HG02840 (cell line): ENCODE data around the gene ST8SIA6.

Source experiments
- ATAC-seq: cut with Tn5 transposase; IDR thresholded peaks from one replicate; pipeline ENCODE4 v1.9.1; 2021; ENCODE audit warnings: mild to moderate bottlenecking, moderate library complexity, moderate number of reproducible peaks; ENCODE audit not compliant: unreplicated experiment, low FRiP score

Gene ST8SIA6

DNA sequence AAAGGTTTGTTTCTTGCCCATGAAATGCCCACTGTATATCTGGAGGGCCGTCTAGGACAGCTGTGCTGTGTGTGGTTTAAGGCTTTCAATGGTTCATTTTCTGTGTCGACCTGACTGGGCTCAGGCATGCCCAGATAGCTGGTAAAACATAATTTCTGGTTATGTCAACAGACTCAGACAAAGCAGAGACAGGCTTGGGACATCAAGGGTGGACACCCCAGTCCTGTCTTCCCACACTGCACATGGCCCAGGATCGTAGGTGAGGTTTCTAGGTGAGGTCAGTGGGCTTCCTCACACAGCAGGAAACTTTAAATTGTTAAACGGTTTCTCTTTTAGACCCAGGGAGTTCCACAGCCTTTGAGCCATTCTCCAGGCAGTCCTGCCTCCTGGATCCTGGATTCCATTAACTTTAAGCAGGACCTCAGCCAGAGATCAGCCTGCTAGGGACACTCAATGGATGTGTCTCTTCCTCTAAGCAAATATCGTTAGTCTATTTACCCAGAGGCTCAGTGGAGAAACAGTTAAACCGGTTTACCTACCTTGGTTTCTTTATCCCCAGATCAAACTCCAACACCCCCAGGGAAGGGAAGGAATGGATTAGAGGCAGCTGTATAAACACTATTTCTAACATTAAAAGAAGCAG lies 66.4 kb downstream of the ST8SIA6 start:
- ATAC-seq, result no peak

GRCh38 chr10:17386616-17387075 lies 67.7 kb downstream of the ST8SIA6 start:
- ATAC-seq, result no peak

- ATAC-seq, result no peak
Measured at GRCh38 chr10:17386021-17386420, 68.4 kb downstream of the ST8SIA6 start.

DNA sequence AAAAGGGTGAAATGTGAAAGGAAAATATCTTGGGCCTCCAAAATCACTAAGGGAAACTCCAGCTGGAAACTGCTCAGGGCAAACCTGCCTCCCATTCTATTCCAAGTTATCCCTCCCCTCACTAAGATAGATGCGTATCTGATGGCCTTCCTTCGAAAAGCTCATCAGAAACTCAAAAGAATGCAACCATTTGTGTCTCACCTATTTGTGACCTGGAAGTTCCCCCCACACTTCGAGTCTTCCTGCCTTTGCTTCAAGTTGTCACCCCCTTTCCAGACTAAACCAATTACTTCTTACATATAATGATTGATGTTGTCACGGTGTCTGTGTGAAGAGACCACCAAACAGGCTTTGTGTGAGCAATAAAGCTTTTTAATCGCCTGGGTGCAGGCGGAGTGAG lies 69.3 kb downstream of the ST8SIA6 start:
- ATAC-seq, result no peak

- no peak for ATAC-seq
Measured at GRCh38 chr10:17383801-17384555, 70.4 kb downstream of the ST8SIA6 start.

DNA sequence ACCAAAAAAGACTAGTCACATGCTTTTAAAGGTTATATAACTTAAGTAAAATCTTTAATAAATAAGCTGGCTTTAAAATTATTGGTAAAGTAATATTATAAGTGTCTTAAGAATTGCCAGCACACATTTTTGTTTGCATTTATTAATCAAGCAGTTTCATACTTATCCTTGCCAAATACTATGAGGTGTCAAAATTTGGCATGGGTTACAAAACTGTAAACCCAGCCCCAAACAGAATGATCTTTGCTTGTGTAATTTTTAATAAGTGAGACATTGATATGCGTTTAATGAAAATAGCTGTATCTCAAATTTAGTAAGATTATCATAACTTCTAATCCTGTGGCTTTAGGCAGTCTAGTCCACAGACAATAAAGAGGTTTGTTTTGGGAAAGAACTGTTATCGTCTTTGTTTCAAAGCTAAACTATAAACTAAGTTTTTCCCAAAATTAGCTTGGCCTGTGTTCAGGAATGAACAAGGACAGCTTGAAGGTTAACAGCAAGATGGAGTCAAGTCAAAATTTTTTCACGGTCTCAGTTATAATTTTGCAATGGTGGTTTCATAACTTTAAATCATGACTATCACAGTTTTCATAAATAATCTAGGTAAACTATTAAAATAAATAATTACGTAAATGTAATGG lies 72.8 kb downstream of the ST8SIA6 start:
- no peak for ATAC-seq

- ATAC-seq, result no peak
Measured at GRCh38 chr10:17380888-17381287, 73.5 kb downstream of the ST8SIA6 start.

GRCh38 chr10:17380016-17380415 lies 74.4 kb downstream of the ST8SIA6 start:
- no peak for ATAC-seq

- no peak for ATAC-seq
Measured at GRCh38 chr10:17379151-17379690, 75.2 kb downstream of the ST8SIA6 start.

DNA sequence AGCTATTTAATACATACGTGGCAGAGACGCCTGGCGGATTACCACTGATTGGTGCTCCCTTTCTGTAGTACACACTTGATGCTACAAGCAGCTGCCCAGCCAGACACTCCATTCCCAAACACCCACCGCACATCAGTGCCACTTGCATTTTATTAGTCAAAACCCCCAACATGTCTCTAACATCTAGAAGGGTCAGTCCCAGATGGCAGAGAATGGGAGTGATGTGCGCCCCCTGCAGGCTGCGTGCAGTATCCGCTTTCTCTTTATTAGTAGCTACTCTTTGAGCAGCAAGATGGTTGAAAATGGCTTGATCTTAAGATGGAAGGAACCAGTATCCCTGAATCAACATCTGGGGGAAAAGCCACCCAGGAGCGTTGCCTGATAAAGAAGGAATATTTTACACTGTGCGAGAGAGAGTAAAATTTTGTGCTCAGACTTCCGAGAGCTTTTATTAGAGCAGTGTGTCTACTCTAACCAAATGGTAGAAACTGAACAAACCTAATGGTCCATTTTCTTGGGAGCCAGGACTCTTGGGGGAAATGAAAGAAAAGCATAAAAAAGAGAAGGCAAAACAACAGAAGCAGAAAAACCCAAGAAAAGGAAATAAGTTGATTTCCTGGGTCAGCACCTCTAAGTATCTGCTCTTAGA lies 78.3 kb downstream of the ST8SIA6 start:
- ATAC-seq, result no peak

- ATAC-seq, result no peak
Measured at GRCh38 chr10:17368708-17369272, 85.6 kb downstream of the ST8SIA6 start.

DNA sequence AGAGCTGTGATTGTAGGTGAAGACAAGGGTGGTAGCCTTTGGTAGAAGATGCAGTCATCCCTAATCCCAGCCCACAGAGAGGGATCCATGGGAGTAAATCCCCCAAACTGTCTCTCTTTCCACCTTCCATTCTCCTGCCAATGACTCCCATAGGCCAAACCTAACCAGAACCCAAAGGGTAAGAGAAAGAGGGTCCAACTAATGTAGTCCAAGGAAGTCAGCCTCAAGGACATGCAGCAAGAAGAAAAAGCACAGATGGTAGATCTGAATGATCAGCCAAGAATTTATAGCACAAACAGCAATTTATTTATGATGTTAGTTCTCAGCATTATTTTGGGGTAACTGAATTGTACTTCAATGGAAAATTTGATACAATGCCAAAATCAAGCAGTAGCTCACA lies 87.7 kb downstream of the ST8SIA6 start:
- ATAC-seq, result no peak

- no peak for ATAC-seq
Measured at GRCh38 chr10:17365402-17365801, 89.0 kb downstream of the ST8SIA6 start.

GRCh38 chr10:17358461-17358860 lies 95.9 kb downstream of the ST8SIA6 start:
- no peak for ATAC-seq

DNA sequence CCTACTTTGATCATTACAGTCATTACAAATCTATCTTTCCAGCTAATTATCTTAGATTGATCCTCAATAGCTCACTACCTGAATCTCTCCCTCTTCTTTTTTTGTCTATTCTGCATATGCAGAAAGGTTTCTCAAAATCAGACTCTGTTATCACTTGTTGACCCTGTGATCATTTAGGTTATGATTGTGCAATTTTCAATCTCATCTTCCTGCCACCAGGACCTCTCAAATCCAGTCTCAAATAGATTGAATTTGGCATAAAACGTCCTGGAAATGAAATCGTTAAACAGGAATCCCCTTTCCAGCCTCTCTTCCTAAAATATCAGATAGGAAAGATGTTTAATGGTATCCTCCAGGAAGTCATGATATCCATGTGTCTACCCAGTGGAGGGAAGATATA lies 96.6 kb downstream of the ST8SIA6 start:
- no peak for ATAC-seq

- no peak for ATAC-seq
Measured at GRCh38 chr10:17356820-17357219, 97.6 kb downstream of the ST8SIA6 start.

DNA sequence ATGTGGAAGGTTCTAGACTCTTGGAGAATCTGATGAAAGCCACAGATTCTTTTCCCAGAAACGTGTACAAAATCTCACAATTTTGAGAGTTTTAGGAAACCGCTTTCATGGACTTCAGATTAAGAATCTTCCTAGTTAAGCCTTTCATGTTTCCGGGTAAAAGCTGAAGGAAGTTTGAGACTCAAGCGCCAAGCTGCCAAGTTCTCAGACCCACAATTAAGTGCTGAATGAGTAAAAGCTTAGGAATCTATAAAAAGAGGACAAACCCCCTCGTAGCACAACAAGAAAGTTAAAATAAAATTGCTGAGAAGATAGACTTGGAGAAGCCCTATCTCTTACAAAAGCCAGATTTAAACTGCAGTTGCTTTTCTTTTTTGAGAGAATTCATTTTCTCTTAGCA lies 99.6 kb downstream of the ST8SIA6 start:
- no peak for ATAC-seq

DNA sequence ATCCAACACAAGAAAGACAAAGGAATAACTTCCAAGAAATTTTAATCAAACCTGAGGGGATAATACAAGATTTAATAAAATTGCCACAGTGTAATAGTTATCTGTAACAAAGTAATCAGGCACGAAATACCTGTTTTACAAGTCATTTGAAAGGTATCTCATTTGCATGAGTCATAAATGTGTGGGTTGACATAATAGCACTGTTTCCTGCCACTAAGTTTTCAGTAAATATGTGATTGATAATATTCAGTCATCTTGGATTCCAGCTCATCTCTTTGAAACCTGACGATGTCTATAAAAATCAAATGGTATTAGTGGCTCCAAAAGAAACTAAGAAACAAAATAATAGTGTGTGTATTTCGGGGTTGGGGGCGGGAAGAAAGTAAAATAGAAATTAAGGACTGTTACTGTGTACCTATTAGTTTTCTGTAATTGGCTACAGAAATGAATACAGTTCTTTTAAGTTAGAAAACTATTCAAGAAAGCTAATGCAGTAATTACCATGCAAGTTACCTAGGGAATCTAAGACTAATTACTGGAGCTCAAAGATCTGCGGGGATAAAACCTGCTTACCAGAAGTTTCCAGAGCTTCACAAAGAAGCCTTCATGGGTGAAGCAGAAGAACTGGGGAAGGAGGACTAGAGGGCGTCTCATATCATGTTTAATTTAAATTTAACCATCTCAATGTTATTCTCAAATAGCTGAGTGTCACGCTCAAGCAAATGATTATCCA lies 100.7 kb downstream of the ST8SIA6 start:
- no peak for ATAC-seq

GRCh38 chr10:17352583-17352982 lies 101.8 kb downstream of the ST8SIA6 start:
- no peak for ATAC-seq

DNA sequence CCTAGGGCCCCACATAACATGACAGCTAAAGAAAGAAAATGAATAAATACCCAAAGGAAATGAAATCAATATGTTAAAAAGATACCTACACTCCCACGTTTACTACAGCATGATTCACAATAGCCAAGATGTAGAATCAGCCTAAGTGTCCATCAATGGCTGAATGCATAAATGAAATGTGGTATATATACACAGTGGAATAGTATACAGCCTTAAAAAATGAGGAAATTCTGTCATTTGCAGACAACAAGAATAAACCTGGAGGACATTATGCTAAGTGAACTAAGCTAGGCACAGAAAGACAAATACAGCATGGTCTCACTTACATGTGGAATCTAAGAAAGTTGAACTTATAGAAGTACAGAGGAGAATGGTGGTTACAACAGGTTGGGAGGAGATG lies 102.9 kb downstream of the ST8SIA6 start:
- ATAC-seq, result no peak
